IMR-90 (cell line): Measurements from ENCODE around the gene MICU1. TPM values are rescaled to one million over a fixed set of nuclear protein-coding genes. Genes with fewer than 3 reads are reported as not detected.

ENCODE experiments used
- ATAC-seq: fragments of 200-7000 bp; cut with Tn5 transposase; 2 replicates; pipeline ENCODE4 v1.9.1; 2020; ENCODE audit warnings: low read depth, mild to moderate bottlenecking, moderate library complexity
- BruUV-seq: library from RNA; stranded (reverse); fragments of 400-500 nt; replicated peaks from 2 replicates; lab custom pipeline; 2021; lab: Mats Ljungman, UMichigan
- CTCF ChIA-PET: fragments of 300-600 bp; formaldehyde crosslinking; extraction: SDS; loops from one replicate; lab custom pipeline; 2021; ENCODE audit warnings: antibody characterized with exemption; lab: Yijun Ruan, JAX
- POLR2A ChIA-PET: fragments of 300-600 bp; sonication (Branson Sonifier 250); formaldehyde crosslinking; loops from one replicate; lab custom pipeline; 2022; ENCODE audit warnings: antibody characterized with exemption; ENCODE audit not compliant: unreplicated experiment; lab: Charles Lee
- DNase-seq: peaks from one replicate; pipeline ENCODE4 v3.0.0; 2013
- H2AFZ ChIP-seq: replicated peaks from 2 replicates; pipeline ENCODE3; 2013; ENCODE audit warnings: low read length, mild to moderate bottlenecking; ENCODE audit not compliant: poor library complexity
- H2AK5ac ChIP-seq: 2 replicates; pipeline ENCODE4 v1.6.1; 2013; ENCODE audit warnings: low read depth, low read length, inconsistent platforms
- H2AK9ac ChIP-seq: replicated peaks from 2 replicates; pipeline ENCODE3; 2013; ENCODE audit warnings: mild to moderate bottlenecking, low read depth, low read length, moderate library complexity; ENCODE audit not compliant: poor library complexity
- H2BK120ac ChIP-seq: 2 replicates; pipeline ENCODE4 v1.6.1; 2013; ENCODE audit warnings: low read depth, low read length, inconsistent platforms
- H2BK15ac ChIP-seq: 3 replicates; pipeline ENCODE4 v1.6.1; 2013; ENCODE audit warnings: low read depth, low read length, inconsistent platforms
- H2BK20ac ChIP-seq: 2 replicates; pipeline ENCODE4 v1.6.1; 2013; ENCODE audit warnings: low read depth, mild to moderate bottlenecking, inconsistent platforms, low read length, moderate library complexity
- H2BK5ac ChIP-seq: 2 replicates; pipeline ENCODE4 v1.6.1; 2013; ENCODE audit warnings: mild to moderate bottlenecking, low read depth, low read length, inconsistent platforms; ENCODE audit not compliant: poor library complexity, severe bottlenecking
- H3K14ac ChIP-seq: replicated peaks from 2 replicates; pipeline ENCODE4 v1.6.1; 2013; ENCODE audit warnings: low read depth, low read length, inconsistent platforms
- H3K18ac ChIP-seq: 2 replicates; pipeline ENCODE4 v1.6.1; 2013; ENCODE audit warnings: low read depth, low read length, control low read depth
- H3K23ac ChIP-seq: 2 replicates; pipeline ENCODE4 v1.6.1; 2013; ENCODE audit warnings: low read depth, low read length, inconsistent platforms
- H3K27ac ChIP-seq: 2 replicates; pipeline ENCODE4 v1.5.1; 2013; ENCODE audit warnings: mild to moderate bottlenecking, control low read depth, low read length; ENCODE audit not compliant: insufficient read depth
- H3K27me3 ChIP-seq: 2 replicates; pipeline ENCODE4 v1.6.1; 2013; ENCODE audit warnings: low read length; ENCODE audit not compliant: control insufficient read depth, insufficient read depth
- H3K36me3 ChIP-seq: 2 replicates; pipeline ENCODE4 v1.6.1; 2013; ENCODE audit warnings: low read length, mixed read lengths; ENCODE audit not compliant: control insufficient read depth, insufficient read depth
- H3K4ac ChIP-seq: 2 replicates; pipeline ENCODE4 v1.6.1; 2013; ENCODE audit warnings: low read depth, low read length, inconsistent platforms
- H3K4me1 ChIP-seq: 2 replicates; pipeline ENCODE4 v1.6.1; 2013; ENCODE audit warnings: low read length, mixed read lengths; ENCODE audit not compliant: control insufficient read depth, insufficient read depth
- H3K4me2 ChIP-seq: 2 replicates; pipeline ENCODE4 v1.6.1; 2013; ENCODE audit warnings: low read depth, mild to moderate bottlenecking, control low read depth, low read length, moderate library complexity
- H3K4me3 ChIP-seq: 2 replicates; pipeline ENCODE4 v1.5.1; 2013; ENCODE audit warnings: low read depth, mild to moderate bottlenecking, control low read depth, low read length, moderate library complexity; ENCODE audit not compliant: insufficient read depth
- H3K56ac ChIP-seq: 2 replicates; pipeline ENCODE4 v1.6.1; 2013; ENCODE audit warnings: low read length, inconsistent platforms; ENCODE audit not compliant: insufficient read depth; ENCODE audit errors: extremely low read depth
- H3K79me1 ChIP-seq, 2 experiments: 2 replicates each; pipeline ENCODE4 v1.6.1; 2013; ENCODE audit warnings: low read length in 2 of 2, inconsistent platforms in 1 of 2, low read depth in 1 of 2
- H3K9ac ChIP-seq: 2 replicates; pipeline ENCODE4 v1.6.1; 2013; ENCODE audit warnings: low read depth, low read length, control low read depth
- H3K9me1 ChIP-seq: 2 replicates; pipeline ENCODE4 v1.6.1; 2013; ENCODE audit warnings: low read length, inconsistent platforms; ENCODE audit not compliant: insufficient read depth
- H3K9me3 ChIP-seq: 2 replicates; pipeline ENCODE4 v1.6.1; 2013; ENCODE audit warnings: low read length; ENCODE audit not compliant: control insufficient read depth, insufficient read depth
- H4K20me1 ChIP-seq: 2 replicates; pipeline ENCODE4 v1.6.1; 2013; ENCODE audit warnings: low read length, inconsistent platforms; ENCODE audit not compliant: insufficient read depth
- H4K5ac ChIP-seq: 2 replicates; pipeline ENCODE4 v1.6.1; 2013; ENCODE audit warnings: mild to moderate bottlenecking, low read depth, low read length, control low read depth
- H4K8ac ChIP-seq, 2 experiments: 2 replicates each; pipeline ENCODE4 v1.6.1; 2013; ENCODE audit warnings: low read depth in 2 of 2, low read length in 2 of 2, control low read depth in 1 of 2, inconsistent platforms in 1 of 2
- H4K91ac ChIP-seq: 2 replicates; pipeline ENCODE4 v1.6.1; 2013; ENCODE audit warnings: low read depth, low read length, inconsistent platforms; ENCODE audit not compliant: insufficient read depth
- BHLHE40 ChIP-seq: fragments of 150-350 bp; IDR thresholded peaks from 2 replicates; pipeline ENCODE4 v1.6.1; 2016; ENCODE audit warnings: mild to moderate bottlenecking, low read depth, low read length
- CEBPB ChIP-seq: IDR thresholded peaks from 2 replicates; pipeline ENCODE4 v1.6.1; 2012; ENCODE audit warnings: low read depth, low read length, improper control_type of control experiment
- CHD1 ChIP-seq: IDR thresholded peaks from 2 replicates; pipeline ENCODE4 v1.6.1; 2012; ENCODE audit warnings: low read depth, low read length, improper control_type of control experiment
- FOS ChIP-seq: fragments of 150-350 bp; IDR thresholded peaks from 2 replicates; pipeline ENCODE4 v1.6.1; 2016; ENCODE audit warnings: low read depth, low read length
- MAFK ChIP-seq: IDR thresholded peaks from 2 replicates; pipeline ENCODE4 v1.6.1; 2012; ENCODE audit warnings: low read depth, low read length, improper control_type of control experiment
- MAZ ChIP-seq: IDR thresholded peaks from 2 replicates; pipeline ENCODE4 v1.6.1; 2012; ENCODE audit warnings: low read depth, mild to moderate bottlenecking, low read length, improper control_type of control experiment, moderate library complexity, borderline replicate concordance
- MXI1 ChIP-seq: IDR thresholded peaks from 2 replicates; pipeline ENCODE4 v1.6.1; 2012; ENCODE audit warnings: low read depth, mild to moderate bottlenecking, low read length, moderate library complexity, borderline replicate concordance
- NFE2L2 ChIP-seq: fragments of 150-350 bp; IDR thresholded peaks from 2 replicates; pipeline ENCODE4 v1.6.1; 2016; ENCODE audit warnings: low read depth, mild to moderate bottlenecking, low read length
- POLR2A ChIP-seq: IDR thresholded peaks from 2 replicates; pipeline ENCODE4 v1.6.1; 2012; ENCODE audit warnings: mild to moderate bottlenecking, low read depth, low read length
- RAD21 ChIP-seq: IDR thresholded peaks from 2 replicates; pipeline ENCODE4 v1.6.1; 2012; ENCODE audit warnings: low read length, improper control_type of control experiment
- RCOR1 ChIP-seq: IDR thresholded peaks from 2 replicates; pipeline ENCODE4 v1.6.1; 2012; ENCODE audit warnings: mild to moderate bottlenecking, low read length, improper control_type of control experiment; ENCODE audit not compliant: insufficient replicate concordance
- RFX5 ChIP-seq: IDR thresholded peaks from 2 replicates; pipeline ENCODE4 v1.8.0; 2012; ENCODE audit warnings: low read depth, mild to moderate bottlenecking, low read length, moderate library complexity
- SMC3 ChIP-seq: fragments of 150-350 bp; IDR thresholded peaks from 2 replicates; pipeline ENCODE4 v1.6.1; 2016; ENCODE audit warnings: low read depth, mild to moderate bottlenecking, antibody characterized with exemption, low read length, moderate library complexity
- WGBS, 2 experiments: methylation state at CpG; one replicate each; pipeline versions ENCODE4 v1.1.5 to v1.1.7; 2013; ENCODE audit warnings: missing lambda C conversion rate in 2 of 2; ENCODE audit not compliant: insufficient read length in 1 of 2; ENCODE audit errors: extremely low coverage in 2 of 2; 5-methylcytosine and 5-hydroxymethylcytosine counted together
- dilution Hi-C: fragments of 300-500 bp; cut with HindIII; formaldehyde crosslinking; loops from one replicate; pipeline ENCODE4 v1.14.3; 2018; ENCODE audit warnings: low sequenced_read_pairs; ENCODE audit not compliant: unreplicated experiment
- in situ Hi-C: fragments of 300-500 bp; cut with MboI; formaldehyde crosslinking; loops from 3 replicates; pipeline ENCODE4 v1.14.3; 2019; ENCODE audit warnings: low sequenced_read_pairs, inconsistent platforms, mixed read lengths
- intact Hi-C: fragments of 100-400 bp; cut with micrococcal nuclease; formaldehyde crosslinking; loops from 2 replicates; pipeline ENCODE4 v1.10.0; 2022
- polyA plus RNA-seq, 3 experiments: library from polyadenylated mRNA; depleted of rRNA; stranded (reverse); fragments of >200 nt; gene quantifications; 2 replicates each; pipeline ENCODE4 v1.2.3, GENCODE V29; 2012; ENCODE audit warnings: low replicate concordance in 1 of 3
- total RNA-seq: library from RNA; depleted of rRNA; stranded (reverse); fragments of >200 nt; gene quantifications from 2 replicates; pipeline ENCODE4 v1.2.3, GENCODE V29; 2012
- TF ChIP-seq, protein P1 (sequence below): fragments of 150-350 bp; IDR thresholded peaks from 2 replicates; pipeline ENCODE4 v1.6.1; 2016; ENCODE audit warnings: low read depth, mild to moderate bottlenecking, low read length, moderate library complexity, borderline replicate concordance
- TF ChIP-seq, protein P2 (sequence below): conservative IDR thresholded peaks from 2 replicates; pipeline ENCODE4 v1.5.1; 2012; ENCODE audit warnings: mild to moderate bottlenecking, low read depth, low read length, improper control_type of control experiment
- TF ChIP-seq, protein P3 (sequence below): fragments of 150-350 bp; IDR thresholded peaks from 2 replicates; pipeline ENCODE4 v1.6.1; 2017; ENCODE audit warnings: mild to moderate bottlenecking, antibody characterized with exemption, low read length, low read depth

Gene MICU1
- total and polyA plus RNA-seq, 2 of the 4 experiments (the other 2 are of a cell fraction) = 43.6 to 44.7 TPM

- no peak for DNase-seq
- Histone ChIP-seq H2AFZ (no peak overlapping the region), H2AK9ac (no peak overlapping the region), H3K9me3 (no peaks in the 10 kb centered on the region), H2AK5ac (no peak overlapping the region), H3K9ac (no peak overlapping the region), H4K5ac (no peak overlapping the region), H3K23ac (no peak overlapping the region), H3K4me3 (no peak overlapping the region), H4K91ac (no peak overlapping the region), H2BK120ac (no peak overlapping the region), H3K27ac (no peak overlapping the region), H2BK5ac (no peak overlapping the region), H4K8ac (no peak overlapping the region), H3K4ac (no peak overlapping the region), H4K20me1 (no peaks in the 10 kb centered on the region), H3K36me3 (no peaks in the 10 kb centered on the region; the same call in 1 of the 2 replicates), H3K56ac (no peak overlapping the region), H3K9me1 (no peaks in the 10 kb centered on the region), H3K4me1 (no peaks in the 10 kb centered on the region), H2BK15ac (no peak overlapping the region), H3K27me3 (no peaks in the 10 kb centered on the region), H3K18ac (no peak overlapping the region), H3K14ac (no peak overlapping the region), H3K4me2 (no peak overlapping the region), H3K79me1 (no peaks in the 10 kb centered on the region; a peak in 2 of 4 replicates), H2BK20ac (no peak overlapping the region)
- ChIA-PET POLR2A (no interaction called here), CTCF (no interaction called here)
- BruUV-seq = no TSS peak
- no CpG with 5 or more reads among the region's 1 CpG for WGBS, 2 experiments
- ATAC-seq = no peak
- intact Hi-C loops = no loop called here
- TF ChIP-seq, protein P1, sequence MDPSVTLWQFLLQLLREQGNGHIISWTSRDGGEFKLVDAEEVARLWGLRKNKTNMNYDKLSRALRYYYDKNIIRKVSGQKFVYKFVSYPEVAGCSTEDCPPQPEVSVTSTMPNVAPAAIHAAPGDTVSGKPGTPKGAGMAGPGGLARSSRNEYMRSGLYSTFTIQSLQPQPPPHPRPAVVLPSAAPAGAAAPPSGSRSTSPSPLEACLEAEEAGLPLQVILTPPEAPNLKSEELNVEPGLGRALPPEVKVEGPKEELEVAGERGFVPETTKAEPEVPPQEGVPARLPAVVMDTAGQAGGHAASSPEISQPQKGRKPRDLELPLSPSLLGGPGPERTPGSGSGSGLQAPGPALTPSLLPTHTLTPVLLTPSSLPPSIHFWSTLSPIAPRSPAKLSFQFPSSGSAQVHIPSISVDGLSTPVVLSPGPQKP = no peak
- TF ChIP-seq RAD21 (no peak), MAZ (no peak), MAFK (no peak), CHD1 (no peak), POLR2A (no peak), MXI1 (no peak), NFE2L2 (no peak), FOS (no peak), RFX5 (no peak), BHLHE40 (no peak), CEBPB (no peak), RCOR1 (no peak), SMC3 (no peak)
- TF ChIP-seq, protein P2, sequence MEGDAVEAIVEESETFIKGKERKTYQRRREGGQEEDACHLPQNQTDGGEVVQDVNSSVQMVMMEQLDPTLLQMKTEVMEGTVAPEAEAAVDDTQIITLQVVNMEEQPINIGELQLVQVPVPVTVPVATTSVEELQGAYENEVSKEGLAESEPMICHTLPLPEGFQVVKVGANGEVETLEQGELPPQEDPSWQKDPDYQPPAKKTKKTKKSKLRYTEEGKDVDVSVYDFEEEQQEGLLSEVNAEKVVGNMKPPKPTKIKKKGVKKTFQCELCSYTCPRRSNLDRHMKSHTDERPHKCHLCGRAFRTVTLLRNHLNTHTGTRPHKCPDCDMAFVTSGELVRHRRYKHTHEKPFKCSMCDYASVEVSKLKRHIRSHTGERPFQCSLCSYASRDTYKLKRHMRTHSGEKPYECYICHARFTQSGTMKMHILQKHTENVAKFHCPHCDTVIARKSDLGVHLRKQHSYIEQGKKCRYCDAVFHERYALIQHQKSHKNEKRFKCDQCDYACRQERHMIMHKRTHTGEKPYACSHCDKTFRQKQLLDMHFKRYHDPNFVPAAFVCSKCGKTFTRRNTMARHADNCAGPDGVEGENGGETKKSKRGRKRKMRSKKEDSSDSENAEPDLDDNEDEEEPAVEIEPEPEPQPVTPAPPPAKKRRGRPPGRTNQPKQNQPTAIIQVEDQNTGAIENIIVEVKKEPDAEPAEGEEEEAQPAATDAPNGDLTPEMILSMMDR = no peak
- TF ChIP-seq, protein P3, sequence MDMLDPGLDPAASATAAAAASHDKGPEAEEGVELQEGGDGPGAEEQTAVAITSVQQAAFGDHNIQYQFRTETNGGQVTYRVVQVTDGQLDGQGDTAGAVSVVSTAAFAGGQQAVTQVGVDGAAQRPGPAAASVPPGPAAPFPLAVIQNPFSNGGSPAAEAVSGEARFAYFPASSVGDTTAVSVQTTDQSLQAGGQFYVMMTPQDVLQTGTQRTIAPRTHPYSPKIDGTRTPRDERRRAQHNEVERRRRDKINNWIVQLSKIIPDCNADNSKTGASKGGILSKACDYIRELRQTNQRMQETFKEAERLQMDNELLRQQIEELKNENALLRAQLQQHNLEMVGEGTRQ = no peak
- dilution Hi-C loops = no loop called here
- in situ Hi-C loops = no loop called here
These were observed 115.9 kb downstream of the MICU1 start for GRCh38 chr10:72509941-72510340.
